Stimulated activated naive CD8-positive, alpha-beta T cell treated with anti-CD3 and anti-CD28 coated beads, Interleukin-15, Interleukin-2, amounts not matched to agents 100 ng/mL and 50 ng/mL, for 24 hours (primary cell): ENCODE data around the gene PTGS1.
A peak's percentile ranks its signal among the peaks of the same experiment; 100 is the strongest.
"Not testable (repeated sequence)": the region's sequence is repeated elsewhere in the genome, so short reads cannot be mapped to it uniquely, and the experiment has no call there.

ENCODE experiments used
- H3K27ac Mint-ChIP-seq: one replicate; pipeline ENCODE4 v1.8.0; 2021; ENCODE audit warnings: mild to moderate bottlenecking, mixed read lengths
- H3K27me3 Mint-ChIP-seq: one replicate; pipeline ENCODE4 v1.8.0; 2021; ENCODE audit warnings: mixed read lengths
- H3K36me3 Mint-ChIP-seq: one replicate; pipeline ENCODE4 v1.8.0; 2021; ENCODE audit warnings: low read depth, mixed read lengths
- H3K4me1 Mint-ChIP-seq: one replicate; pipeline ENCODE4 v1.8.0; 2021; ENCODE audit warnings: low read depth, mixed read lengths
- H3K4me3 Mint-ChIP-seq: one replicate; pipeline ENCODE4 v1.8.0; 2021; ENCODE audit warnings: mild to moderate bottlenecking, mixed read lengths
- H3K9me3 Mint-ChIP-seq: one replicate; pipeline ENCODE4 v1.8.0; 2021; ENCODE audit warnings: mixed read lengths

The PTGS1 gene

DNA sequence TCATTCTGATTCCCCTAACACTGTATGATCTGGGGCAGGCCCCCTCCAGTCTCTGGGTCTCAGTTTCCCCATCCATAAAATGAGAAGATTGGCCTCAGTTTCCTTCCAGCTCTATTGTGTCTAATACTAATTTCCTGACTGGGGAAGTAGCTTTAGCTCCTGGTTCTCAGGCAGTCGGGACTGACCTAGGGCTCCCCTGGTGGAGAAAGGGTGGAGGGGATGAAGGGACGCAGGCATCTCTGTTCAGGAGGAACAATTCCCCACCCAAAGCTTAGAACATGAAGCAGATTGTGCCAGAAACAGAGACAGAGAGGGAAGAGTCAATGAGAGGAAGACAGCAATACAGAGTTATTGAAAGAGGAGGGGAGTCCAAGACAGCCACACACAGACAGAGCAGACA is 14.2 kb upstream of the PTGS1 start:
- Mint-ChIP-seq H3K4me1 (no peaks in the 10 kb centered on the region), H3K4me3 (no peak overlapping the region), H3K27ac (no peak overlapping the region), H3K36me3 (no peaks in the 10 kb centered on the region), H3K27me3 (no peaks in the 10 kb centered on the region), H3K9me3 (peaks cover 15% of the 10 kb centered on the region)

- Mint-ChIP-seq H3K27ac (peak overlapping the region; percentile 37), H3K9me3 (peaks cover 12% of the 10 kb centered on the region), H3K36me3 (no peaks in the 10 kb centered on the region), H3K27me3 (no peaks in the 10 kb centered on the region), H3K4me1 (no peaks in the 10 kb centered on the region), H3K4me3 (no peak overlapping the region)
Observed at GRCh38 chr9:122360891-122361290, 9.9 kb upstream of the PTGS1 start.

DNA sequence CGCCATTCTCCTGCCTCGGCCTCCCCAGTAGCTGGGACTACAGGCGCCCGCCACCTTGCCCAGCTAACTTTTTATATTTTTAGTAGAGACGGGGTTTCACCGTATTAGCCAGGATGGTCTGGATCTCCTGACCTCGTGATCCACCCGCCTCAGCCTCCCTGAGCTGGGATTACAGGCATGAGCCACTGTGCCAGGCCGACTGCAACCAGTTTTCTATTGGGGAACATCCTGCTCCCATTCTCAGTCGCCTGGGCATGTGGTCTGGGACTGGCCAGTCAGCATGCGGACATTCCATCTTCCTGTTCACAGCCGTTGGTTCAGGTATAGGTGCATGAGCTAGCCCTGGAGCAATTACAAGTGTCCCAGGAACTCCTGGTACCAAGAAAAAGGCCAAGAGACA is 7.7 kb upstream of the PTGS1 start:
- H3K9me3 Mint-ChIP-seq, H3K4me1 Mint-ChIP-seq, H3K27me3 Mint-ChIP-seq, H3K36me3 Mint-ChIP-seq, H3K4me3 Mint-ChIP-seq, H3K27ac Mint-ChIP-seq: not testable (repeated sequence)

DNA sequence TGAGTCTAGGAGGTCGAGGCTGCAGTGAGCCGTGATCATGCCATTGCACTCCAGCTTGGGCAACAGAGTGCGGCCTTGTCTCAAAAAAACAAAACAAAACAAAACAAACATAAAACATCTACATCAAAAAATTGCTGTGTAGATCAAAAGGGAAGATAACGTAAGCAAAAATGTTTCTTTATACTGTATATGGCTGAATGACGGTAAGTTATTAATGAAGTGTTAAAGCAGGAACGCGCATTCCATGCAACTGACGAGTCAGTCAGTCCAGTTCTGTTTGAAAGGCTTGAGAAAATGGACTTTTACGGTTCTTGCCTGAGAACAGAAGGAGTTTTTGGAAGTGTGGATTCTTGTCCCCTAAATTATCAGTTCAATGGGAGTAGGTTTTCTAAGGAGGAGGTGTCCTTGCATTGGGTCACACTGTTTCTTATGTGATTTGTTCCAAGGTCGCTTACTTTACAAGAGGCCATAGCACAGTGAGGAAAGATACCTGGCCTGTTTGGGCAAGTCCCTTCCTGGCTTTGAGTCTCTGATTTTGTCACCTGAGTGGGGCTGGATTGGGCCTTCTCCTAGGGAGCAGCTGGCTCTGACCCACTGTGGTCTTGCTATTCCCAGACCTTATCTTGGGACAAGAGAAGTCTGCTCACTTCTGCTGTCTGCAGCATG is 6.6 kb upstream of the PTGS1 start:
- no peak overlapping the region for H3K27ac Mint-ChIP-seq
- H3K27me3 Mint-ChIP-seq, result no peaks in the 10 kb centered on the region
- H3K9me3 Mint-ChIP-seq, result peaks cover 3% of the 10 kb centered on the region
- no peak overlapping the region for H3K4me3 Mint-ChIP-seq
- no peaks in the 10 kb centered on the region for H3K36me3 Mint-ChIP-seq
- H3K4me1 Mint-ChIP-seq, result peaks cover 3% of the 10 kb centered on the region

DNA sequence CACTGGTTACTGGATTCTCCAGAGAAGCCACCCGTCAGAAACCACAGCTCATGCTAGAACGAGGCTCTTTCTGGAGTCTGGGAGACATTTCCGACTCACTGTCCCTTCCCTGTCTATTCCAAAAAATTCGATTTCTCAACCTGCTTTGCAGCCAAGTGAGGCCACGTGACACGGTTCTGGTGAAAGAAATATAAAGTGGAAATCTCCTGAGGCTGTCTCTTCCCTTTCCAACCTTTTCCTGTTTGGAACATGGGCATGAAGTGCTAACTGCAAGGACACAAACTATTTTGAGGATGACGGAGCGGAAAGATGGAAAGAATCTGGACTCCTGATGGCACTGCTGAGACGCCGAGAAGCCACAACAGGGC is 6.1 kb upstream of the PTGS1 start:
- no peaks in the 10 kb centered on the region for H3K27me3 Mint-ChIP-seq
- no peak overlapping the region for H3K27ac Mint-ChIP-seq
- H3K9me3 Mint-ChIP-seq, result peaks cover 3% of the 10 kb centered on the region
- H3K36me3 Mint-ChIP-seq, result no peaks in the 10 kb centered on the region
- H3K4me1 Mint-ChIP-seq, result peaks cover 3% of the 10 kb centered on the region
- H3K4me3 Mint-ChIP-seq, result no peak overlapping the region

DNA sequence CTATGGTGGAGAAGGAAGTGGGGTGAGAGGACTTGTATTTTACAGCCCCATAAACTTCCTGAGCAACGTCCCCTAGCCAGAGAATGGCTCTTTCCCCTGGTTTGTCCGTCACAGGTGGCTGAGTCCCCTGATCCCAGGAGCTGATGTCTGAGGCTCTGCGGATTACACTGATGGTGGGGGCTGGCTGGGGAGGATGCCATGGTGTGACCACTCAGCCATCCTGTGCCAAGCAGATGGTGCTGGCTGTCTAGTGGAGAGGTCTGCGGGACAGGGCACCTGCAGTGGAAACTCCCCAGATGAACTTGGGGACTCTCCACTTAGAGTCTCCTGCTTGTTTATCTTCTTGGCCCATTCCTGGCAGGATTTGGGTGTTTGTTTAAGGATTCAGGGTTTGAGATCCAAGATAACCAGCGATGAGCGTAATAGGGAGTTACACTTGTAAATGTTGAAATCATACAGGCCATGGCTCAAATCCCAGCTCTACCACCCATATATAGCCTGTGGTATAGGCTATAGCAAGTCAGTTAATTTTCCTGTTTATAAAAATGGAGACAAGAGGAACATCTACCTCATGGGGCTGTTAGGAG is 4.7 kb upstream of the PTGS1 start:
- H3K9me3 Mint-ChIP-seq, result peaks cover 3% of the 10 kb centered on the region
- H3K4me1 Mint-ChIP-seq, result peaks cover 9% of the 10 kb centered on the region

GRCh38 chr9:122367065-122367464 is 3.8 kb upstream of the PTGS1 start:
- peaks cover 18% of the 10 kb centered on the region for H3K27me3 Mint-ChIP-seq
- H3K36me3 Mint-ChIP-seq, result no peaks in the 10 kb centered on the region
- peaks cover 3% of the 10 kb centered on the region for H3K9me3 Mint-ChIP-seq
- H3K4me3 Mint-ChIP-seq, result no peak overlapping the region
- H3K27ac Mint-ChIP-seq, result no peak overlapping the region
- peaks cover 14% of the 10 kb centered on the region for H3K4me1 Mint-ChIP-seq

More for the DNA sequence above, 4.7 kb upstream of the PTGS1 start:
- H3K4me3 Mint-ChIP-seq, result no peak overlapping the region
- peaks cover 9% of the 10 kb centered on the region for H3K27me3 Mint-ChIP-seq
- H3K36me3 Mint-ChIP-seq, result no peaks in the 10 kb centered on the region
- no peak overlapping the region for H3K27ac Mint-ChIP-seq

- H3K36me3 Mint-ChIP-seq, result no peaks in the 10 kb centered on the region
- H3K4me1 Mint-ChIP-seq, result peaks cover 14% of the 10 kb centered on the region
- no peak overlapping the region for H3K4me3 Mint-ChIP-seq
- H3K27me3 Mint-ChIP-seq, result peaks cover 26% of the 10 kb centered on the region
- H3K27ac Mint-ChIP-seq, result no peak overlapping the region
- H3K9me3 Mint-ChIP-seq, result peaks cover 3% of the 10 kb centered on the region
Observed at GRCh38 chr9:122367774-122368460, 2.9 kb upstream of the PTGS1 start.

DNA sequence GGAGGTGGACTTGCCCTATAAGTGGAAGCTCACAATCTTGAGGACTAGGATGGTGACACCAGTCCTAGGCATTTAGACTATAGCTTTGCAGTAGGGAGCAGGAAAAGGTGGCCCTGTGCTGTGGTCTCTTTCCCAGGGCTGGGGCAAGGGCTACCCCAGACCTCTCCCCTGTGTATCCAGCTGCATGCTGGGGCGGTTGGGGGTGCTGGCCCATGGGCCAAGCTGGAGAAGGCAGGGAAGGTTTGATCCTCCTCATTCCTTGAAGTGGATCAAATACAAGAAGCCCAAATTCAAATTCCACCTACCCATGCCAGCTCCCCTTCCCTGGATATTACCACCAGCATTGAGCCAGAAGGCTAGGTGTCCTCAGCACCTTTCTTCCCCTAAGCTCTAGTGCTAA is 2.2 kb upstream of the PTGS1 start:
- Mint-ChIP-seq H3K36me3 (no peaks in the 10 kb centered on the region), H3K4me1 (peaks cover 14% of the 10 kb centered on the region)

GRCh38 chr9:122370303-122370702 is 521 bp upstream of the PTGS1 start:
- Mint-ChIP-seq H3K36me3 (no peaks in the 10 kb centered on the region), H3K9me3 (peaks cover 3% of the 10 kb centered on the region), H3K4me3 (peak overlapping the region; percentile 51), H3K27me3 (peaks cover 29% of the 10 kb centered on the region), H3K27ac (no peak overlapping the region), H3K4me1 (peaks cover 14% of the 10 kb centered on the region)

More for the DNA sequence above, 2.2 kb upstream of the PTGS1 start:
- Mint-ChIP-seq H3K4me3 (no peak overlapping the region), H3K27ac (peak overlapping the region; percentile 41), H3K9me3 (peaks cover 3% of the 10 kb centered on the region), H3K27me3 (peaks cover 29% of the 10 kb centered on the region)

DNA sequence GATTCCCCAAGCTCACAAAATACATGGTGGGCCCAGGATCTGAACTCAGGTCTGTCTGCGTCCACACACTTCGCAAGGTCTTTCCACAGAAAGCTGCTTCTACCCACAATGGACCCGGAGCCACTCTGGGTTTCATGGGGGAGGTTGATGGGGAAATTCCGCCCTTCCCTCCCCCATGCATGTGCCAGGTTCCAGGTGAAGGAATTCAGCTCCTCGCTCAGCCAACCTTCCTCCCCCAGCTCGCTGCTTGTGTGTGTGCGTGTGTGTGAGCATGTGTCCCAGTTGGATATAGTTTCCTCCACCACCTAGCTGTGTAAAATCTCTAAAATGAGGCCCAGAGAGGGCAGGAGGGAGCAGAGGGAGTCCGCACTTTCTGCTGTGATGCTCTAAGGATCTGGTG is 1.0 kb downstream of the PTGS1 start:
- no peak overlapping the region for H3K27ac Mint-ChIP-seq

GRCh38 chr9:122372856-122373845 is 2.3 kb downstream of the PTGS1 start:
- peaks cover 32% of the 10 kb centered on the region for H3K27me3 Mint-ChIP-seq
- H3K36me3 Mint-ChIP-seq, result no peaks in the 10 kb centered on the region
- peaks cover 3% of the 10 kb centered on the region for H3K9me3 Mint-ChIP-seq
- H3K4me1 Mint-ChIP-seq, result peaks cover 14% of the 10 kb centered on the region
- no peak overlapping the region for H3K27ac Mint-ChIP-seq
- no peak overlapping the region for H3K4me3 Mint-ChIP-seq

More for the DNA sequence above, 1.0 kb downstream of the PTGS1 start:
- H3K36me3 Mint-ChIP-seq, result no peaks in the 10 kb centered on the region
- peak overlapping the region; percentile 51 for H3K4me3 Mint-ChIP-seq
- H3K4me1 Mint-ChIP-seq, result peaks cover 14% of the 10 kb centered on the region
- H3K9me3 Mint-ChIP-seq, result peaks cover 3% of the 10 kb centered on the region
- H3K27me3 Mint-ChIP-seq, result peaks cover 29% of the 10 kb centered on the region

GRCh38 chr9:122374885-122375420 is 4.1 kb downstream of the PTGS1 start:
- H3K27ac Mint-ChIP-seq, result no peak overlapping the region
- peaks cover 14% of the 10 kb centered on the region for H3K4me1 Mint-ChIP-seq
- H3K9me3 Mint-ChIP-seq, result no peaks in the 10 kb centered on the region
- peaks cover 9% of the 10 kb centered on the region for H3K36me3 Mint-ChIP-seq
- peaks cover 33% of the 10 kb centered on the region for H3K27me3 Mint-ChIP-seq
- no peak overlapping the region for H3K4me3 Mint-ChIP-seq

DNA sequence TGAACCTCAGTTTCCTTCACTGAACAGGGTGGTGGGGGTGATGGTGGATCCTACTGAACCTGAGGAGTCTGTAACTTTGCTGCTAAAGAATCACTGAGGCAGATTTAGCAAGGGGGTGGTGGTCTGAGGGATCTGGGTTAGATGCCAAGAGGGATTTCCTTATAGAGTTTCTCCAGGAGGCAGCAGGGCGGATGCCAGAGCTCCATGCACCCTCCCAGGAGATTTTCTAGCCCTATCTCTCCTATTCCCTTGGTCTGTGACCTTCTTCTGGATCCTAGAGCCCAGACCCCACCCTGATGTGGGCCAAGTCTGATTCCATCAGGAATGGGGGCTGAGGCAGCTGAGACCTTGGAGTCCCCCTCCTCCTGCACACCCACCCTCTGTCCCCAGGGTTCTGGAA is 6.0 kb downstream of the PTGS1 start:
- Mint-ChIP-seq H3K27ac (no peak overlapping the region), H3K27me3 (peaks cover 19% of the 10 kb centered on the region), H3K9me3 (no peaks in the 10 kb centered on the region), H3K36me3 (peaks cover 9% of the 10 kb centered on the region), H3K4me1 (peaks cover 3% of the 10 kb centered on the region), H3K4me3 (no peak overlapping the region)
